Measurements from ENCODE around the gene DBI.

DNA sequence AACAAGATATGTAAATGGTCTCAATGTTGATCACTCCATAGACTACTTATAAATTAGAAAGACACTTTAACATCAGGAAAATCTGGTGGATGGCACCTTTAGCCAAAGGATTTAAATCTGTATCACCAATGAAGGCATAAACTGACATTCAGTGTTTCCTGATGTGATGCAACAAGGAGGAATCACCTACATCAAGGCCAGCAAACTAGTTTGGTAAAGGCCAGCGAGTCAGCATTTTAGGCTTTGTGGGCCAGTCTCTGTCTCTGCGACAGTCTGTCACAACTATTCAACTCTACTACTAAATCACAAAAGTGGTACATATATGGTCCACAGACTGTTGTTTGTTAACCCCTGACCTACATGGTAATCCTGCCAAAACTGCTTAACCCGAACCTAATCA lies 33.4 kb upstream of the DBI start:
- TF ChIP-seq POLR2A (IDR thresholded peaks at IDR 0.05; ENCODE audit: low read depth, low read length): no peak
- TF ChIP-seq TAF1 (IDR thresholded peaks at IDR 0.05; ENCODE audit: borderline replicate concordance, low read depth, low read length): no peak
- TF ChIP-seq POLR2AphosphoS5 (IDR thresholded peaks at IDR 0.05; ENCODE audit: low read depth, low read length): no peak

Data from GM12892 (cell line).